Activated CD8-positive, alpha-beta memory T cell treated with anti-CD3 and anti-CD28 coated beads for 4 hours (primary cell): ENCODE results near the gene OR4C12.
"Not testable (repeated sequence)": the region's sequence is repeated elsewhere in the genome, so short reads cannot be mapped to it uniquely, and the experiment has no call there.

Experiments used
- DNase-seq, 2 donors: peaks; one replicate each; pipeline ENCODE4 v3.0.0-alpha.2; 2020; ENCODE audit warnings: low read depth in 2 of 2

The OR4C12 gene

GRCh38 chr11:49982435-49982834 is at the start of gene OR4C12:
TSS of gene OR4C12 (minus strand) at chr11:49982535. CDS start at chr11:49982501, 34 bp downstream.
- DNase-seq = not testable (repeated sequence)

DNA sequence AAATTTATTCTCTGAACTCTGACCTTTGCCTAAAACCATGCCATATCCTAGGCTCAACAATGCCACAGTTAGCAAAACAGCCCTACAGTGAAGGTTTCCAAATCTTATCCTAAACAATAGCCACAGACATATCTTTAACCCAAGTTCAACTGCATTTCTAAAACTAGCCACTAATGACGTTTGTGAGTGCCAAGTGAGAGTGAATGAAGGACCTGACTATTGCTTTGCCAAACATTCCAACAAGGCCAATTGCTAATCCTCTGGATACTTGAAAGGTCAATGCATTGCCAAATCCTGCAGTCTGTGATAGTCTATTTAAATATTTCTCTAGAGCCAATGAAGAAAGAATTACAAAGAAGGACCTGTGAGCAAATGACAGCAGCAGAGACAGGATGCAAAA is 47.9 kb upstream of the OR4C12 start:
- DNase-seq = no peak

- no peak for DNase-seq
These were observed 13.2 kb upstream of the OR4C12 start for GRCh38 chr11:49995565-49995964.

DNA sequence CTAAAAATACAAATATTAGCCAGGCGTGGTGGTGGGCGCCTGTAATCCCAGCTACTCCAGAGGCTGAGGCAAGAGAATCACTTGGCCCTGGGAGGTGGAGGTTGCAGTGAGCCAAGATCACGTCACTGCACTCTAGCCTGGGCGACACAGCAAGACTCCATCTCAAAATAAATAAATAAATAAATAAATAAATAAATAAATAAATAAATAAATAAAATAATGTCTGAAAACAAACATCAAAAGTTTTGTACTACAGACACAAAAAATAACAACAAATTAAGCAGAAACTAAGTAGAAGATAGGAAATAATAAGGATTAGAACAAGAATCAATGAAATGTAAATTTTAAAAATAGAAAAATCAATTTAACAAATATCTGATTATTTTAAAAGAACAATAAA is 8.9 kb downstream of the OR4C12 start:
- DNase-seq = not testable (repeated sequence)

DNA sequence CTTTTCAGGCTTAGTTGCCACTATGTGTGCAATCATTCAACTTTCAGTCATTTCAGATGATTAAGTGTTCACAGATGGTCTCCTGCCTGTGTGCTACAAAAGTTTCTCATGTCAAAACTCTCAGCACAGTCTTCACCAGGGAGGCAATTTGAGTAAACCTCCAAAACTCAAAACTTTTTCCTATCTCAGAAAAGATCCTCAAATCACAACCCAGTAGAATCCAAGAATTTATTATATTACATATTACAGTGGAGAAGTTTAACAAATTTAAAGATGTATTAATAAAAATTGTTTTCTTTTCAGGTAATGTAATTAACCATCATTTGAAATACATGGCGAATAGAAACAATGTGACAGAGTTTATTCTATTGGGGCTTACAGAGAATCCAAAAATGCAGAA is 30.2 kb downstream of the OR4C12 start, which contains the start of gene OR4C13:
OR4C13 (plus strand) TSS at position 301 of the 400 bp plus-strand sequence; CDS start at position 333, 32 bp downstream.
- DNase-seq = no peak

DNA sequence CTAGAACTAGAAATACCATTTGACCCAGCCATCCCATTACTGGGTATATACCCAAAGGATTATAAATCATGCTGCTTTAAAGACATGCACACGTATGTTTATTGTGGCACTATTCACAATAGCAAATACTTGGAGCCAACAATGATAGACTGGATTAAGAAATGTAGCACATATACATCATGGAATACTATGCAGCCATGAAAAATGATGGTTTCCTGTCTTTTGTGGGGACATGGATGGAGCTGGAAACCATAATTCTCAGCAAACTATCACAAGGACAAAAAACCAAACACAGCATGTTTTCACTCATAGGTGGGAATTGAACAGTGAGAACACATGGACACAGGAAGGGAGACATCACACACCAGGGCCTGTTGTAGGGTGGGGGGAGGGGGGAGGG is 33.6 kb downstream of the OR4C12 start:
- DNase-seq = not testable (repeated sequence)
